Activated CD8-positive, alpha-beta memory T cell treated with anti-CD3 and anti-CD28 coated beads, Interleukin-2, amount 50 U/mL, for 1 hour (primary cell): ENCODE measurements around the gene SIDT1.

Experiments
- DNase-seq: peaks from one replicate; pipeline ENCODE4 v3.0.0-alpha.2; 2020; ENCODE audit errors: extremely low read depth

Gene SIDT1

GRCh38 chr3:113531826-113532697, at the start of gene SIDT1:
Gene SIDT1, plus strand, starts transcription at chr3:113532555. Its CDS starts 467 bp downstream, at chr3:113533022.
- DNase-seq = peak; percentile 35

- no peak for DNase-seq
Measured at GRCh38 chr3:113485161-113485609, 47.2 kb upstream of the SIDT1 start.

GRCh38 chr3:113495035-113495434, 37.3 kb upstream of the SIDT1 start:
- DNase-seq = no peak

GRCh38 chr3:113496924-113497323, 35.4 kb upstream of the SIDT1 start:
- no peak for DNase-seq

- DNase-seq = no peak
Measured at GRCh38 chr3:113498221-113499005, 33.9 kb upstream of the SIDT1 start.

- no peak for DNase-seq
Measured at GRCh38 chr3:113499081-113499480, 33.3 kb upstream of the SIDT1 start.

- DNase-seq = no peak
Measured at GRCh38 chr3:113501597-113501996, 30.8 kb upstream of the SIDT1 start.

- no peak for DNase-seq
Measured at GRCh38 chr3:113505867-113506266, 26.5 kb upstream of the SIDT1 start.

- no peak for DNase-seq
Measured at GRCh38 chr3:113507501-113508067, 24.8 kb upstream of the SIDT1 start.

GRCh38 chr3:113508966-113509365, 23.4 kb upstream of the SIDT1 start:
- no peak for DNase-seq

- DNase-seq = no peak
Measured at GRCh38 chr3:113514265-113514769, 18.0 kb upstream of the SIDT1 start.

- no peak for DNase-seq
Measured at GRCh38 chr3:113516115-113516505, 16.2 kb upstream of the SIDT1 start.

GRCh38 chr3:113521981-113522380, 10.4 kb upstream of the SIDT1 start:
- DNase-seq = no peak

- DNase-seq = no peak
Measured at GRCh38 chr3:113523241-113523640, 9.1 kb upstream of the SIDT1 start.

GRCh38 chr3:113532698-113533533, 561 bp downstream of the SIDT1 start:
- no peak for DNase-seq

- no peak for DNase-seq
Measured at GRCh38 chr3:113533534-113533892, 1.2 kb downstream of the SIDT1 start.

GRCh38 chr3:113534365-113534764, 2.0 kb downstream of the SIDT1 start:
- DNase-seq = no peak

GRCh38 chr3:113535898-113536297, 3.5 kb downstream of the SIDT1 start:
- DNase-seq = no peak

- DNase-seq = no peak
Measured at GRCh38 chr3:113536627-113537101, 4.3 kb downstream of the SIDT1 start.

- DNase-seq = no peak
Measured at GRCh38 chr3:113537155-113537554, 4.8 kb downstream of the SIDT1 start.

- DNase-seq = no peak
Measured at GRCh38 chr3:113541519-113541918, 9.2 kb downstream of the SIDT1 start.
